BJ (cell line): ENCODE measurements around the gene ALOX15B. TPM values are rescaled to one million over a fixed set of nuclear protein-coding genes. Genes with fewer than 3 reads are reported as not detected.

Experiments used
- CTCF ChIA-PET: fragments of 350-600 bp; formaldehyde crosslinking; extraction: SDS; loops from one replicate; lab custom pipeline; 2021; ENCODE audit warnings: antibody characterized with exemption, inconsistent platforms; lab: Yijun Ruan, JAX
- POLR2A ChIA-PET: fragments of 300-600 bp; sonication (Branson Sonifier 250); formaldehyde crosslinking; extraction: SDS; loops from one replicate; lab custom pipeline; 2021; ENCODE audit warnings: antibody characterized with exemption; lab: Charles Lee
- DNase-seq: peaks from one replicate; pipeline ENCODE4 v3.0.0-alpha.2; 2011; ENCODE audit warnings: low read depth
- H3K27me3 ChIP-seq: 2 replicates; pipeline ENCODE4 v1.6.0; 2011; ENCODE audit warnings: low read length; ENCODE audit not compliant: control insufficient read depth, insufficient read depth
- H3K36me3 ChIP-seq: 2 replicates; pipeline ENCODE4 v1.5.1; 2011; ENCODE audit warnings: low read length; ENCODE audit not compliant: control insufficient read depth, insufficient read depth
- H3K4me3 ChIP-seq: 2 replicates; pipeline ENCODE4 v1.5.1; 2011; ENCODE audit warnings: low read depth, mild to moderate bottlenecking, control low read depth, low read length
- polyA plus RNA-seq: library from polyadenylated mRNA; depleted of rRNA; stranded (reverse); fragments of >200 nt; gene quantifications from 2 replicates; pipeline ENCODE4 v1.2.3, GENCODE V29; 2011
- TF ChIP-seq, protein P1 (sequence below): IDR thresholded peaks from 2 replicates; pipeline ENCODE4 v1.5.1; 2011; ENCODE audit warnings: low read depth, mild to moderate bottlenecking, control low read depth, inconsistent platforms, low read length, moderate library complexity; ENCODE audit not compliant: insufficient read depth

ALOX15B gene
- polyA plus RNA-seq, 1 experiment: not detected

DNA sequence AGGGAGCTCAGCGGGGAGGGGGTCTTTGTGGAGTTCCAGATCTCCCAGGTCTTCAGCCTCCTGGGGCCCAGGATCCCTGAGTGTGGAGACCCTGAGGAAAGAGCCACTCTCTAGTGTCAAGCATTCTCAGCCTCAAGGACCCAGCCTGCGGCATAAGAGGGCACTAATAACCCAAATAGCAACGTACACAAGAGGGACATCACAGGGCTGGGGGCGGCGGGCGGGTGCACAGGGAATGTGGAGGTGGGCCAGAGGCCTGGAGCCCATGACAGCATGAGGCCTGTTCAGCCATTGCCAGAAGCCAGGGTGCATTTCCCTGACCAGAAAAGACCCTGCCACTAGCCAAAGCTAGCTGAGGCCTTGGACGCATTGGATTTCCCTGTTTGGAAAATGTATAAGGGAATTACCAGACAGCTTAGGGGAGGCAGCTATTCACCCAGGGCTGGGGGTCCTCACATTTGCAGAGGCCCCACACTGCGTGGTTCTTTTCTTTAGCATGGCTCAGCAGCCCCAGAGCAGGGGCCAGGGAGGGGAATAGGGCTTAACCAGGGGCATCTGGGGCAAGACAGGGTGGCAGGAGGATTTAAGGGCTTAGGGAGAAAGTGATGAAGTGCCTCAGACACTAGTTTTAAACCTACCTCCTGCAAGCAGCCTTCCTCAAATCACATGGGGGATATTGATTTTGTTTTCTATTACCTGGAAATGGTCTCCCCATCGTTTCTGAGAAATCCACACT is 13.5 kb upstream of the ALOX15B start:
- TF ChIP-seq, protein P1, sequence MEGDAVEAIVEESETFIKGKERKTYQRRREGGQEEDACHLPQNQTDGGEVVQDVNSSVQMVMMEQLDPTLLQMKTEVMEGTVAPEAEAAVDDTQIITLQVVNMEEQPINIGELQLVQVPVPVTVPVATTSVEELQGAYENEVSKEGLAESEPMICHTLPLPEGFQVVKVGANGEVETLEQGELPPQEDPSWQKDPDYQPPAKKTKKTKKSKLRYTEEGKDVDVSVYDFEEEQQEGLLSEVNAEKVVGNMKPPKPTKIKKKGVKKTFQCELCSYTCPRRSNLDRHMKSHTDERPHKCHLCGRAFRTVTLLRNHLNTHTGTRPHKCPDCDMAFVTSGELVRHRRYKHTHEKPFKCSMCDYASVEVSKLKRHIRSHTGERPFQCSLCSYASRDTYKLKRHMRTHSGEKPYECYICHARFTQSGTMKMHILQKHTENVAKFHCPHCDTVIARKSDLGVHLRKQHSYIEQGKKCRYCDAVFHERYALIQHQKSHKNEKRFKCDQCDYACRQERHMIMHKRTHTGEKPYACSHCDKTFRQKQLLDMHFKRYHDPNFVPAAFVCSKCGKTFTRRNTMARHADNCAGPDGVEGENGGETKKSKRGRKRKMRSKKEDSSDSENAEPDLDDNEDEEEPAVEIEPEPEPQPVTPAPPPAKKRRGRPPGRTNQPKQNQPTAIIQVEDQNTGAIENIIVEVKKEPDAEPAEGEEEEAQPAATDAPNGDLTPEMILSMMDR: no peak
- Histone ChIP-seq H3K36me3 (no peaks in the 10 kb centered on the region), H3K27me3 (peaks cover 12% of the 10 kb centered on the region), H3K4me3 (no peak overlapping the region)
- CTCF ChIA-PET: interaction anchor here (0.9 to 1.7 kb wide), 4 partner anchors 12 to 35 kb away, joined by 3 to 6 read pairs (median 3); no protein-coding TSS in a partner anchor
- POLR2A ChIA-PET: no interaction called here
- no peak for DNase-seq

DNA sequence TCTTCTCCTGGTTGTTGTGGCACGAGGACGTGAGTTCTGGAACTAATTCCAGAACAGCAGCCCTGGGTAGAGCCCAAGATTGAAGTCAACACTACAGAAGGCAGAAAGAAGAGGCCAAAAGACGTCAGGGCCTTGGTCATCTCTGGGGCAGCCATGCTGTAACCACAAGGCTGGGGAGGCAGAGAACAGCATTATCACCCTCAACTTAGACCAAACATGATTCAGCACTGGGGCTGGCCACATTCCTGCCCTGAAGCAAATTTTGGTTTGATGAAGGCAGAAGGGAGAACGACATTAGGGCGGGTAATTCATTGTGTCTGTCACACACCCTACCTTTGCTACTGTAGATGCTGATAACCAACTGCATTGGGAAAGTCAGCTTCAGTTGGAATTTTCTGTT is 9.7 kb upstream of the ALOX15B start:
- ChIA-PET POLR2A (no interaction called here), CTCF (interaction anchor here (1.7 to 2.0 kb wide), 2 partner anchors 29 to 31 kb away, joined by 3 to 5 read pairs; no protein-coding TSS in a partner anchor)
- TF ChIP-seq, protein P1: no peak
- H3K4me3 ChIP-seq: no peak overlapping the region
- DNase-seq: peak; percentile 9
- H3K27me3 ChIP-seq: peaks cover 12% of the 10 kb centered on the region
- no peaks in the 10 kb centered on the region for H3K36me3 ChIP-seq

- POLR2A ChIA-PET: no interaction called here
- no peaks in the 10 kb centered on the region for H3K36me3 ChIP-seq
- peaks cover 7% of the 10 kb centered on the region for H3K27me3 ChIP-seq
- TF ChIP-seq, protein P1: no peak
- CTCF ChIA-PET: interaction anchor here (1.4 to 2.5 kb wide), 3 partner anchors 10 to 29 kb away, joined by 3 to 10 read pairs (median 7); no protein-coding TSS in a partner anchor
- H3K4me3 ChIP-seq: no peak overlapping the region
- DNase-seq: no peak
Measured at GRCh38 chr17:8031261-8031661, 7.6 kb upstream of the ALOX15B start.

GRCh38 chr17:8031950-8032349 is 6.9 kb upstream of the ALOX15B start:
- H3K27me3 ChIP-seq: peaks cover 6% of the 10 kb centered on the region
- no peak overlapping the region for H3K4me3 ChIP-seq
- TF ChIP-seq, protein P1: no peak
- no peaks in the 10 kb centered on the region for H3K36me3 ChIP-seq
- ChIA-PET CTCF (interaction anchor here (1.4 to 2.5 kb wide), 3 partner anchors 10 to 29 kb away, joined by 3 to 10 read pairs (median 7); no protein-coding TSS in a partner anchor), POLR2A (no interaction called here)
- DNase-seq: no peak

DNA sequence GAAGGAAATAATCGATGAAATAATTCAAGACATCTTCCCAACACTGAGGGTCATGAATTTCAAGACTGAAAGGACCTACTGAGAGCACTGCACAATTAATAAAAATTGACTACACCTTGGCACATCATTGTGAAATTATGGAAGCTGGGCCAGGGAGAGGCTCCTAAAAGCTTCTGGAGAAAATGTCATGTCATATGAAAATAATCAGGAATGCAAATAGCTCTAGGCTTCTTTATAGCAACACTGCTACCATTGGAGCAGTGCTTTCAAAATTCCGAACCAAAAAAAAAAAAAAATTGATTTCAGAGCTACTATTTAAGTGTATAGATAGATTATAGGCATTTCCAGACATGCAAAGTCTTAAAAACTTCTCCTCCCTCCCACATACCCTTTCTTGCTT is 6.4 kb upstream of the ALOX15B start:
- CTCF ChIA-PET: interaction anchor here (2.5 kb wide), 2 partner anchors 9 to 25 kb away, joined by 7 to 10 read pairs; no protein-coding TSS in a partner anchor
- TF ChIP-seq, protein P1: no peak
- H3K27me3 ChIP-seq: peaks cover 2% of the 10 kb centered on the region; the same call in 1 of the 2 replicates
- no peaks in the 10 kb centered on the region for H3K36me3 ChIP-seq
- no peak for DNase-seq
- POLR2A ChIA-PET: no interaction called here
- no peak overlapping the region for H3K4me3 ChIP-seq
